GM23338 (cell line): ENCODE data around the gene ZNF555.
"Not testable (repeated sequence)": the region's sequence is repeated elsewhere in the genome, so short reads cannot be mapped to it uniquely, and the experiment has no call there.

ENCODE experiments used
- CREB1 ChIP-seq: fragments of 250-450 bp; sonication (Bioruptor Pico); IDR thresholded peaks from 2 replicates; pipeline ENCODE4 v1.5.0; 2020; ENCODE audit warnings: low read depth, mild to moderate bottlenecking, moderate library complexity
- EZH2 ChIP-seq: fragments of 200-600 bp; sonication (generic); IDR thresholded peaks from one replicate; pipeline ENCODE4 v1.8.0; 2017; ENCODE audit warnings: antibody characterized with exemption, mild to moderate bottlenecking, low read depth; ENCODE audit not compliant: unreplicated experiment
- EZH2phosphoT487 ChIP-seq: fragments of 200-600 bp; sonication (generic); IDR thresholded peaks from one replicate; pipeline ENCODE4 v1.8.1; 2018; ENCODE audit warnings: antibody characterized with exemption; ENCODE audit not compliant: unreplicated experiment
- JUNB ChIP-seq: IDR thresholded peaks from one replicate; pipeline ENCODE4 v1.6.1; 2016; ENCODE audit warnings: antibody characterized with exemption; ENCODE audit not compliant: unreplicated experiment
- NANOG ChIP-seq: IDR thresholded peaks from 2 replicates; pipeline ENCODE4 v1.6.1; 2016; ENCODE audit warnings: antibody characterized with exemption, borderline replicate concordance
- POLR2AphosphoS5 ChIP-seq: IDR thresholded peaks from 2 replicates; pipeline ENCODE4 v1.6.1; 2016; ENCODE audit warnings: antibody characterized with exemption, low read depth
- REST ChIP-seq: IDR thresholded peaks from one replicate; pipeline ENCODE4 v1.6.1; 2018; ENCODE audit warnings: antibody characterized with exemption; ENCODE audit not compliant: unreplicated experiment
- STAT1 ChIP-seq: IDR thresholded peaks from one replicate; pipeline ENCODE4 v1.6.1; 2016; ENCODE audit warnings: antibody characterized with exemption; ENCODE audit not compliant: unreplicated experiment
- ZNF114 ChIP-seq: fragments of 250-450 bp; sonication (Bioruptor Pico); IDR thresholded peaks from 2 replicates; pipeline ENCODE4 v1.5.0; 2020; ENCODE audit warnings: mild to moderate bottlenecking, moderate library complexity
- ZNF331 ChIP-seq: fragments of 250-450 bp; sonication (Bioruptor Pico); IDR thresholded peaks from 2 replicates; pipeline ENCODE4 v1.5.0; 2020; ENCODE audit warnings: low read depth, mild to moderate bottlenecking, moderate library complexity
- ZNF462 ChIP-seq: fragments of 250-450 bp; sonication (Bioruptor Pico); IDR thresholded peaks from 2 replicates; pipeline ENCODE4 v1.5.0; 2020; ENCODE audit warnings: mild to moderate bottlenecking, moderate library complexity
- TF ChIP-seq, protein P1 (sequence below), 2 experiments: fragments of 200-600 bp in 1 of 2; sonication (generic) in 1 of 2; conservative IDR thresholded peaks; 2 replicates each; pipeline versions ENCODE4 v1.5.1 to v1.6.1; 2016 to 2017; ENCODE audit warnings: antibody characterized with exemption in 2 of 2, low read depth in 2 of 2, mild to moderate bottlenecking in 2 of 2, moderate library complexity in 1 of 2
- TF ChIP-seq, protein P2 (sequence below): IDR thresholded peaks from 2 replicates; pipeline ENCODE4 v1.6.1; 2016; ENCODE audit warnings: antibody characterized with exemption

DNA sequence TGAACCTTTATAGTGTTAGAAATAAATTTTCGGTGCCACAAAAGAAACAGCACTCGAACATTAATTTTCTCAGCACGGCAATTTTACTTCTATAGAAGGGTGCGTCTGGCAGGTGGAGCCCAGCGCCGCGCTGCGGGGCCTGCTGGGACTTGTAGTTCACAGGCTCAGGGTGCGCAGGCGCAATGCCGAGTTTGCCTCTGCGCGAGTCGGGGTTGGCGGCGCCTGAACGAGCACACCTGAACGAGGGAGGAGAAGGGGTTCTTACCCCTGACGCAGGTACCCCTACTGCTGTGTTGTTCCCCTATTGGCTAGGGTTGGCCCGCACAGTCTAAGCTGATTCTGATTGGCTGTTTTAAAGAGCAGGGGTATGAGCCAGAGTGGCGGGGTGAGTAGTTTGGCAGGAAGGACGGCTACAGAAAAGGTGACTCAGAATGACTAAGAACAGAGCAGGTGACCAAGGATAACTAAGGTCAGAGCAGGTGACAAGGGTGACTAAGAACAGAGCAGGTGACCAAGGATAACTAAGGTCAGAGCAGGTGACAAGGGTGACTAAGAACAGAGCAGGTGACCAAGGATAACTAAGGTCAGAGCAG, 23.9 kb upstream of the ZNF555 start:
- TF ChIP-seq, protein P1, sequence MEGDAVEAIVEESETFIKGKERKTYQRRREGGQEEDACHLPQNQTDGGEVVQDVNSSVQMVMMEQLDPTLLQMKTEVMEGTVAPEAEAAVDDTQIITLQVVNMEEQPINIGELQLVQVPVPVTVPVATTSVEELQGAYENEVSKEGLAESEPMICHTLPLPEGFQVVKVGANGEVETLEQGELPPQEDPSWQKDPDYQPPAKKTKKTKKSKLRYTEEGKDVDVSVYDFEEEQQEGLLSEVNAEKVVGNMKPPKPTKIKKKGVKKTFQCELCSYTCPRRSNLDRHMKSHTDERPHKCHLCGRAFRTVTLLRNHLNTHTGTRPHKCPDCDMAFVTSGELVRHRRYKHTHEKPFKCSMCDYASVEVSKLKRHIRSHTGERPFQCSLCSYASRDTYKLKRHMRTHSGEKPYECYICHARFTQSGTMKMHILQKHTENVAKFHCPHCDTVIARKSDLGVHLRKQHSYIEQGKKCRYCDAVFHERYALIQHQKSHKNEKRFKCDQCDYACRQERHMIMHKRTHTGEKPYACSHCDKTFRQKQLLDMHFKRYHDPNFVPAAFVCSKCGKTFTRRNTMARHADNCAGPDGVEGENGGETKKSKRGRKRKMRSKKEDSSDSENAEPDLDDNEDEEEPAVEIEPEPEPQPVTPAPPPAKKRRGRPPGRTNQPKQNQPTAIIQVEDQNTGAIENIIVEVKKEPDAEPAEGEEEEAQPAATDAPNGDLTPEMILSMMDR (conservative IDR thresholded peaks at IDR 0.05; ENCODE audit: low read depth in 2 of 2), result not testable (repeated sequence)
- TF ChIP-seq EZH2; REST; CREB1 (CRISPR knock-in tag); STAT1; POLR2AphosphoS5; EZH2phosphoT487; ZNF114 (CRISPR knock-in tag); ZNF331 (CRISPR knock-in tag); NANOG; JUNB; ZNF462 (CRISPR knock-in tag): not testable (repeated sequence)
- TF ChIP-seq, protein P2, sequence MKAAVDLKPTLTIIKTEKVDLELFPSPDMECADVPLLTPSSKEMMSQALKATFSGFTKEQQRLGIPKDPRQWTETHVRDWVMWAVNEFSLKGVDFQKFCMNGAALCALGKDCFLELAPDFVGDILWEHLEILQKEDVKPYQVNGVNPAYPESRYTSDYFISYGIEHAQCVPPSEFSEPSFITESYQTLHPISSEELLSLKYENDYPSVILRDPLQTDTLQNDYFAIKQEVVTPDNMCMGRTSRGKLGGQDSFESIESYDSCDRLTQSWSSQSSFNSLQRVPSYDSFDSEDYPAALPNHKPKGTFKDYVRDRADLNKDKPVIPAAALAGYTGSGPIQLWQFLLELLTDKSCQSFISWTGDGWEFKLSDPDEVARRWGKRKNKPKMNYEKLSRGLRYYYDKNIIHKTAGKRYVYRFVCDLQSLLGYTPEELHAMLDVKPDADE, result not testable (repeated sequence)
